Heart left ventricle (tissue), 16 donors: ENCODE results near the gene BMP2K. TPM values are rescaled to one million over a fixed set of nuclear protein-coding genes. Genes with fewer than 3 reads are reported as not detected.

Experiments used
- ATAC-seq, 4 donors: fragments of 200-7000 bp; cut with Tn5 transposase; one replicate each; pipeline ENCODE4 v1.9.1; 2020 to 2022; ENCODE audit warnings: moderate library complexity in 4 of 4, mild to moderate bottlenecking in 3 of 4, moderate number of reproducible peaks in 1 of 4
- DNase-seq, 5 donors: peaks; one replicate each; pipeline ENCODE4 v3.0.0-alpha.2; 2020
- H3K27ac ChIP-seq, 12 donors: fragments of 200-600 bp; sonication (generic) in 4 of 12; one replicate each; pipeline versions ENCODE4 v1.5.0 to v1.8.0; 2016 to 2022; ENCODE audit warnings: mild to moderate bottlenecking in 2 of 12
- H3K27me3 ChIP-seq, 9 donors: fragments of 200-600 bp; sonication (generic) in 2 of 9; one replicate each; pipeline versions ENCODE4 v1.5.1 to v1.8.0; 2016 to 2022; ENCODE audit warnings: mild to moderate bottlenecking in 3 of 9
- H3K36me3 ChIP-seq, 9 donors: fragments of 200-600 bp; sonication (generic) in 2 of 9; one replicate each; pipeline versions ENCODE4 v1.5.0 to v1.8.0; 2018 to 2022; ENCODE audit warnings: mild to moderate bottlenecking in 2 of 9
- H3K4me1 ChIP-seq, 12 donors: fragments of 200-600 bp; sonication (generic) in 4 of 12; one replicate each; pipeline versions ENCODE4 v1.5.0 to v1.8.0; 2016 to 2022; ENCODE audit warnings: mild to moderate bottlenecking in 3 of 12
- H3K4me3 ChIP-seq, 12 donors: fragments of 200-600 bp; sonication (generic) in 4 of 12; one replicate each; pipeline versions ENCODE4 v1.5.0 to v1.8.0; 2017 to 2022; ENCODE audit warnings: mild to moderate bottlenecking in 9 of 12, moderate library complexity in 4 of 12
- H3K9me3 ChIP-seq, 12 donors: fragments of 200-600 bp; sonication (generic) in 4 of 12; one replicate each; pipeline versions ENCODE4 v1.5.0 to v1.8.0; 2016 to 2022; ENCODE audit warnings: mild to moderate bottlenecking in 1 of 12
- CTCF ChIP-seq, 12 donors: fragments of 200-600 bp; sonication (generic) in 4 of 12; IDR thresholded peaks; one replicate each; pipeline versions ENCODE4 v1.5.0 to v1.8.0; 2018 to 2022; ENCODE audit warnings: antibody characterized with exemption in 12 of 12, mild to moderate bottlenecking in 5 of 12
- POLR2A ChIP-seq, 2 donors: fragments of 450-650 bp; IDR thresholded peaks; one replicate each; pipeline ENCODE4 v1.6.1; 2017; ENCODE audit warnings: antibody characterized with exemption in 2 of 2, mild to moderate bottlenecking in 2 of 2, moderate library complexity in 2 of 2
- WGBS, 4 donors: extraction: QIAGEN DNeasy Blood & Tissue Kit in 2 of 4; methylation state at CpG; one replicate each; pipeline versions ENCODE4 v1.1.5 to v1.1.7; 2013 to 2018; 5-methylcytosine and 5-hydroxymethylcytosine counted together
- intact Hi-C, 10 donors: fragments of 100-400 bp; cut with DNase I; formaldehyde crosslinking; loops; one replicate each; pipeline versions ENCODE4 v1.11.1 to v1.14.2; 2022
- polyA plus RNA-seq, 2 donors: library from polyadenylated mRNA; stranded (reverse); fragments of 200-250 nt; gene quantifications; one replicate each; pipeline ENCODE4 v1.2.3, GENCODE V29; 2013
- total RNA-seq, 9 donors: library from RNA; depleted of rRNA in 2 of 9; stranded (reverse); fragments of >200 nt in 2 of 9; fragmentation: NEBNext Ultra II Directional in 3 of 9; extraction: Animal tissue kit (Norgen Biotek cat#: 25700) in 3 of 9; gene quantifications; one replicate each; pipeline versions ENCODE4 v1.1.0 to v1.2.4, GENCODE V29; 2016 to 2023
- donor health status: ischemic (EF 13 %, LVEDD 7.1; RV severe dilation, severe dysfunction).
- donor health status: healthy with polysubstance abuse.
- donor health status: DM: no; HTN: yes; CAD: no.
- donor health status: DM: no; HTN: no; CAD: no.
- donor health status: ischemic (EF 25% LVEDD 6.9; RV normal size, moderate dysfunction).
- donor health status: ischemic (EF 25% LVEDD 5.7; RV mildly dilated, moderate dysfunction).
- donor health status: healthy.
- donor health status: DM: yes; HTN: yes; CAD: no.
- donor health status: ischemic (EF 35%, LVEDD 5.7; RV mildly dilated, moderate dysfunction).
- donor health status: nonischemic (EF 11% LVEDD 7.7; RV severe dilation, severe dysfunction).
- donor health status: DM: yes; HTN: yes; CAD: no.
- donor health status: PGD.
- donor health status: ischemic (EF 29% LVEDD 5.4; RV normal size, mild dysfunction).
- donor health status: nonischemic (EF 23%, LVEDD 6.1; RV moderate dilation, normal function).

BMP2K gene
- total and polyA plus RNA-seq, 11 donors = 5.4 to 65.7 (median 21.6) TPM

- DNase-seq = no peak
- Histone ChIP-seq H3K4me3 (no peak overlapping the region), H3K27ac (no peak overlapping the region), H3K36me3 (peaks cover 0 to 19% (median 5%) of the 10 kb centered on the region in 9 donors), H3K27me3 (no peaks in the 10 kb centered on the region), H3K4me1 (peaks cover 0 to 12% (median 0%) of the 10 kb centered on the region in 12 donors), H3K9me3 (no peaks in the 10 kb centered on the region)
- 73 to 86% (median 83%) methylated on average over 2 of the region's 2 CpGs for WGBS, 4 donors
- TF ChIP-seq CTCF (IDR thresholded peaks at IDR 0.05) (no peak), POLR2A (IDR thresholded peaks at IDR 0.05) (no peak)
- ATAC-seq = no peak
- intact Hi-C loops = loop anchor here in 1 of 10 donors (10.0 kb wide), 1 partner anchor 61 kb away; no protein-coding TSS in a partner anchor
These were observed 69.3 kb downstream of the BMP2K start for GRCh38 chr4:78845472-78845871.

GRCh38 chr4:78846258-78846657, 70.1 kb downstream of the BMP2K start:
- ATAC-seq (no peak), DNase-seq (no peak)
- H3K9me3 ChIP-seq = no peaks in the 10 kb centered on the region
- H3K36me3 ChIP-seq = peaks cover 0 to 22% (median 13%) of the 10 kb centered on the region in 9 donors
- H3K27me3 ChIP-seq = no peaks in the 10 kb centered on the region
- peaks cover 0 to 12% (median 0%) of the 10 kb centered on the region in 12 donors for H3K4me1 ChIP-seq
- no peak overlapping the region for H3K4me3 ChIP-seq
- TF ChIP-seq POLR2A (IDR thresholded peaks at IDR 0.05) = no peak
- TF ChIP-seq CTCF (IDR thresholded peaks at IDR 0.05) = no peak
- no peak overlapping the region for H3K27ac ChIP-seq
- intact Hi-C loops = loop anchor here in 1 of 10 donors (10.0 kb wide), 1 partner anchor 61 kb away; no protein-coding TSS in a partner anchor

- DNase-seq (no peak), ATAC-seq (no peak)
- Histone ChIP-seq H3K27me3 (no peaks in the 10 kb centered on the region), H3K36me3 (peaks cover 0 to 61% (median 19%) of the 10 kb centered on the region in 9 donors), H3K4me1 (peaks cover 0 to 5% (median 0%) of the 10 kb centered on the region in 12 donors), H3K27ac (no peak overlapping the region), H3K4me3 (no peak overlapping the region), H3K9me3 (no peaks in the 10 kb centered on the region)
- WGBS, 4 donors = 86 to 96% (median 92%) methylated on average over 2 of the region's 2 CpGs
- no peak for TF ChIP-seq POLR2A (IDR thresholded peaks at IDR 0.05)
- TF ChIP-seq CTCF (IDR thresholded peaks at IDR 0.05) = no peak
- intact Hi-C loops = loop anchor here (2.0 to 10.0 kb wide), 11 partner anchors 85 to 908 kb away; partner anchors contain the start of gene BMP2K (in 6 of the 10)
These were observed 86.2 kb downstream of the BMP2K start for GRCh38 chr4:78862314-78862737.

GRCh38 chr4:78863254-78863869, 87.2 kb downstream of the BMP2K start:
- TF ChIP-seq CTCF (IDR thresholded peaks at IDR 0.05) = no peak
- no peak for TF ChIP-seq POLR2A (IDR thresholded peaks at IDR 0.05)
- H3K27ac ChIP-seq = no peak overlapping the region
- H3K9me3 ChIP-seq = no peaks in the 10 kb centered on the region
- no peak for ATAC-seq
- no peak for DNase-seq
- H3K36me3 ChIP-seq = peaks cover 0 to 71% (median 29%) of the 10 kb centered on the region in 9 donors
- peaks cover 0 to 2% (median 0%) of the 10 kb centered on the region in 12 donors for H3K4me1 ChIP-seq
- H3K4me3 ChIP-seq = no peak overlapping the region
- WGBS, 4 donors = 81 to 91% (median 86%) methylated on average over 5 of the region's 5 CpGs
- H3K27me3 ChIP-seq = no peaks in the 10 kb centered on the region
- intact Hi-C loops = loop anchor here (1.0 to 10.0 kb wide), 13 partner anchors 86 to 909 kb away; partner anchors contain the start of gene BMP2K (in 6 of the 10)
